Natural killer cell treated with Interleukin-12 subunit alpha and Interleukin-12 subunit beta and Interleukin-15 and Interleukin-18, amount 100 ng/mL, for 72 hours (primary cell): ENCODE measurements around the gene JDP2. TPM values are rescaled to one million over a fixed set of nuclear protein-coding genes. Genes with fewer than 3 reads are reported as not detected.
A peak's percentile ranks its signal among the peaks of the same experiment; 100 is the strongest.

Experiments used
- ATAC-seq, 2 donors: fragments of 150-1000 bp; cut with Tn5 transposase in 1 of 2; sonication (Bioruptor Pico), chemical (Tn5 transposase) in 1 of 2; 2 replicates each; pipeline ENCODE4 v1.10.0; 2021
- DNase-seq: peaks from one replicate; pipeline ENCODE4 v3.0.0; 2022; ENCODE audit warnings: low spot score
- H3K27ac Mint-ChIP-seq, 2 donors: 1 replicate in 1 of 2; 2 replicates in 1 of 2; pipeline ENCODE4 v1.8.0; 2022; ENCODE audit warnings: mixed read lengths in 2 of 2, mild to moderate bottlenecking in 1 of 2, moderate library complexity in 1 of 2
- H3K27me3 Mint-ChIP-seq, 2 donors: 1 replicate in 1 of 2; 2 replicates in 1 of 2; pipeline ENCODE4 v1.8.0; 2022; ENCODE audit warnings: mixed read lengths in 2 of 2
- H3K36me3 Mint-ChIP-seq: one replicate; pipeline ENCODE4 v1.8.0; 2022; ENCODE audit warnings: mixed read lengths
- H3K4me1 Mint-ChIP-seq, 2 donors: 1 replicate in 1 of 2; 2 replicates in 1 of 2; pipeline ENCODE4 v1.8.0; 2022; ENCODE audit warnings: low read depth in 2 of 2, mixed read lengths in 2 of 2, mild to moderate bottlenecking in 1 of 2
- H3K4me3 Mint-ChIP-seq: one replicate; pipeline ENCODE4 v1.8.0; 2022; ENCODE audit warnings: mixed read lengths
- H3K9me3 Mint-ChIP-seq: 2 replicates; pipeline ENCODE4 v1.8.0; 2022; ENCODE audit warnings: mixed read lengths
- total RNA-seq, 2 donors: library from RNA; stranded (reverse); gene quantifications; one replicate each; pipeline ENCODE4 v1.2.3, GENCODE V29; 2022

The JDP2 gene
- total RNA-seq, 2 donors from 2014 or later: 0.61 to 0.83 TPM

DNA sequence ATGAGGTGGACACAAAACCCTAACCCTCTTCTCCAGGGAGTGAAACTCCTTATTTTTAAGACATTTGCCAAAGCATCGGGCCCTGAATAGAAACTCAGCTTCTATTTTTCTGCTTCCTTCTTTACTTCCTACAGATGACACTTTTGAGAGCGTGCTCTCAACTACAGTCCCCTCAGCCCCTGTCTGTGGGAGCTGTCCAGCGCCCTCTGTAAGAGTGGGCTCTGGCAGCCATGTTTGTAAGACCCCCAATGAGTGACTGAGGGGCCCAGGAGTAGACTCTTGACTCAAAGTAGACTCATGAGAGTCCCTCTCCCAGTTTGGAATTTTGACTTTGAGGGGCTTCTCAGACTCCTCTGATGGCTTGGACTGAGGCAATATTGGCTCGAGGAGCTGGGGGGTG is 68.9 kb downstream of the JDP2 start:
- Mint-ChIP-seq H3K4me1 (peaks cover 58 to 61% of the 10 kb centered on the region in 2 donors), H3K9me3 (peaks cover 10% of the 10 kb centered on the region), H3K4me3 (peak overlapping the region; percentile 69), H3K27me3 (no peaks in the 10 kb centered on the region), H3K36me3 (peaks cover 4% of the 10 kb centered on the region), H3K27ac (peak overlapping the region; percentile 74 to 92)
- no peak for DNase-seq
- no peak for ATAC-seq

DNA sequence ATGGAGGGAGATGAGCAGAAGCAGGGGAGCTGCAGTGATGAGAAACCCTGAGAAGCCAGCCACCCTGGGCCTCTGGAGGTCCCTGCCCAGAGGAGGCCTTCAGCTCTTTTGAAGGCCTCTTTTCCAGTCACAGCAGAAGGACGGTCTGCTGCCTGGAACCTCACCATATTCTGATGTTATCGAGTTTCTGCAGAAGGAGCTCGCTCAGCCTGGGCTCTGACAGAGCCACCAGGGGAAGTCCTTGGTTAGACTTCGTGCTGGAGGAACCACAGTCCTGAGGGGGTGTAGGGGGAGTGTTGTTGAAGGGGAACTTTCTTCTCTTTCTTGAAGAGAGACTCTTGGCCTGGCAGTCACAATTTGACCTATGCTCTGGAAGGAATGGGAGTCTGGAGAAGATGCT is 69.4 kb downstream of the JDP2 start:
- H3K9me3 Mint-ChIP-seq: peaks cover 10% of the 10 kb centered on the region
- peaks cover 58 to 59% of the 10 kb centered on the region in 2 donors for H3K4me1 Mint-ChIP-seq
- ATAC-seq (peak; percentile 69 to 86), DNase-seq (peak; percentile 78)
- peak overlapping the region; percentile 69 for H3K4me3 Mint-ChIP-seq
- no peaks in the 10 kb centered on the region for H3K27me3 Mint-ChIP-seq
- peaks cover 4% of the 10 kb centered on the region for H3K36me3 Mint-ChIP-seq
- peak overlapping the region; percentile 74 to 92 for H3K27ac Mint-ChIP-seq

DNA sequence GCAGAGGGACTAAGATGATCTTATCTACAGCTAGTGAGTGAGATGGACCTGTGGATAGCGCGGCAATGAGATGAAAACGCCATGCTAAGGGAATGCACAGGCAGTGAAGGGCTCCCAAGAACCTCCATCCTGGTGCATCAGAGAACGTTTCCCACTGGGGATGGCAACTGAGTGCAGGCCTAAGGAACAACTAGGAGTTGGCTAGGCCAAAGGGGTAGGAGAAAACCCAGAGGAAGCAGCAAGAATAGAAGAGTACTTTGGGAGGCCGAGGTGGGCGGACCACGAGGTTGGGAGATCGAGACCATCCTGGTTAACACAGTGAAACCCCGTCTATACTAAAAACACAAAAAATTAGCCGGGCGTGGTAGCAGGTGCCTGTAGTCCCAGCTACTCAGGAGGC is 69.9 kb downstream of the JDP2 start:
- ATAC-seq (no peak), DNase-seq (no peak)
- Mint-ChIP-seq H3K9me3 (peaks cover 10% of the 10 kb centered on the region), H3K27me3 (no peaks in the 10 kb centered on the region), H3K4me3 (peak overlapping the region; percentile 69), H3K36me3 (peaks cover 4% of the 10 kb centered on the region), H3K27ac (peak overlapping the region; percentile 74 to 92), H3K4me1 (peaks cover 54 to 56% of the 10 kb centered on the region in 2 donors)

DNA sequence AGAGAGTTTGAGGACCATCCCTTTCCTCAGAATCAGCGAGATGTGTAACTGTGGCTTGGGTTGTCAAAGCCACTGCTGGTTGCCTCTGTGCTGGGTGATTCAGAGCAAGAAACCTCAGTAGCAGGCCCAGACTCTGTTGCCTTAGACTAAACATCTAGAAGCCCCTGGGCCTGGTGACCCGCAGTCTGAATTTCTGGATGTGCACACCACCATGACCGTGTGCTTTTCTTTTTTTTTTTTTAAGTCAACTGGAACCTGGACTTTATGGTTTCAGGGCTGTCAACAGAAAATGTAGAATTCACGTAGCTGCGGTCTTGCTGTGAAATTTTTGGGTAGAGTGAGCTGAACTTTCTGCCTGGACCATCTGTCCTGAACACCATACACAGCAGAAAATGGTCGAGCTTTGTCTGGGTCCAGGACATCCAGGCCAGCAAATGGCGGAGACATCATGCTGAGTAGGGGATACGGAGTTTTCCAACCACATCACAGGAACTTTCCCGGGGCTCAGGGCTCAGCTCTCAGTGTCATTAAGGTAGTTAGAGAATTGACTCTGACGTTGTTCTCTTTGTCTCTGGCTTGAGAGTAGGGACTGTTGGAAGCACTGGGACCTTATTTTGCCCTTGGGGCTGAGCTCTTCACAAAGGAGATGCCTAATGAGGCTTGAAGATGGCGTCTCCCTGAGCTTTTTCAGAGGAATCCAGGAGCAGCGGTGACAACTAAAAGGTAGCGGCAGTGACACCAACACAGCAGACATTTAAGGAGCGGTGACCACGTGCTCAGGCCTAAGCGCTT is 71.5 kb downstream of the JDP2 start:
- H3K4me1 Mint-ChIP-seq: peaks cover 42 to 48% of the 10 kb centered on the region in 2 donors
- peaks cover 4% of the 10 kb centered on the region for H3K36me3 Mint-ChIP-seq
- ATAC-seq (peak; percentile 80 to 92), DNase-seq (no peak)
- H3K27me3 Mint-ChIP-seq: no peaks in the 10 kb centered on the region
- H3K27ac Mint-ChIP-seq: peak overlapping the region; percentile 87 to 90
- peak overlapping the region; percentile 78 for H3K4me3 Mint-ChIP-seq
- peaks cover 13% of the 10 kb centered on the region for H3K9me3 Mint-ChIP-seq

DNA sequence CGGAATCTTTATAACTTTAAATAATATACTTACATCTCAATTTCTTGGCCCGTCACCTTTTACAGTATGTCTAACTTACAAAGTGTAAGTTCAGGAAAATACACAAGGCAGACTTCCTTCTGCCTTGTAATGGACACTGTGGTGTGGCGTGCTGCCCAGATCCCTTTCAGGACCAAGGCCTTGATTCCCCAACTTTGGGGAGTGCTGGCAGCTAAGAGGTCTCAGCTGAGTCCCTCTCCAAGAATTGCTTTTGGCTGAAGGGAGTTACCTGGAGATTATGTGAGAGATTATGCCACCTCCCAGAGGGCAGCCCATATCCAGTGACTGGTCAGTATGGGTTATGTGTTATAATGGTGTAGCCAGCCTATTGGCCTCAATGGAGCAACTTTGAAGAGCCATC is 73.3 kb downstream of the JDP2 start:
- DNase-seq (no peak), ATAC-seq (no peak)
- Mint-ChIP-seq H3K9me3 (peaks cover 3% of the 10 kb centered on the region), H3K4me1 (peaks cover 24 to 33% of the 10 kb centered on the region in 2 donors), H3K4me3 (no peak overlapping the region), H3K36me3 (peaks cover 5% of the 10 kb centered on the region), H3K27ac (no peak overlapping the region), H3K27me3 (no peaks in the 10 kb centered on the region)

GRCh38 chr14:75504411-75504810 is 76.6 kb downstream of the JDP2 start:
- no peak overlapping the region for H3K4me3 Mint-ChIP-seq
- H3K27me3 Mint-ChIP-seq: no peaks in the 10 kb centered on the region
- peaks cover 7 to 20% of the 10 kb centered on the region in 2 donors for H3K4me1 Mint-ChIP-seq

GRCh38 chr14:75506930-75507329 is 79.1 kb downstream of the JDP2 start:
- no peak for ATAC-seq
- H3K27ac Mint-ChIP-seq: no peak overlapping the region
- peaks cover 39% of the 10 kb centered on the region for H3K36me3 Mint-ChIP-seq
- H3K4me1 Mint-ChIP-seq: peaks cover 21 to 32% of the 10 kb centered on the region in 2 donors
- DNase-seq: no peak
- H3K4me3 Mint-ChIP-seq: no peak overlapping the region
- H3K9me3 Mint-ChIP-seq: peaks cover 7% of the 10 kb centered on the region
- no peaks in the 10 kb centered on the region for H3K27me3 Mint-ChIP-seq

More at GRCh38 chr14:75504411-75504810, 76.6 kb downstream of the JDP2 start:
- ATAC-seq (no peak), DNase-seq (no peak)
- no peak overlapping the region for H3K27ac Mint-ChIP-seq
- H3K36me3 Mint-ChIP-seq: peaks cover 19% of the 10 kb centered on the region
- peaks cover 2% of the 10 kb centered on the region for H3K9me3 Mint-ChIP-seq

DNA sequence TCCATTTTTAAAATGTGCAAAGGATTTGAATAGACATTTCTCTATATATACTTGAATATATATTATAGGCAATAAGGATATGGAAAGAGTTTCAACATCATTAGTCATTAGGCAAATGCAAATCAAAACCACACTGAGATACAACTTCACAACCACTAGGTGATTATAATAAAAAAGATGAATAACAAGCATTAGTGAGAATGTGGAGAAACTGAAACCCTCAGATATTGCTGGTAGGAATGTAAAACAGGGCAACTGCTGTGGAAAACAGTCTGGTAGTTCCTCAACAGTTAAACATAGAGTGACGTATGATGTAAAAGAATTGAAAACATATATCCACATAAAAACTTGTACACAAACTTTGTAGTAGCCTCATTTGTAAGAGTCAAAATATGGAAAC is 82.7 kb downstream of the JDP2 start:
- Mint-ChIP-seq H3K36me3 (peaks cover 46% of the 10 kb centered on the region), H3K9me3 (peaks cover 8% of the 10 kb centered on the region), H3K4me3 (peak overlapping the region; percentile 67), H3K4me1 (peaks cover 46 to 51% of the 10 kb centered on the region in 2 donors), H3K27me3 (no peaks in the 10 kb centered on the region), H3K27ac (peak overlapping the region; percentile 90 to 97)
- DNase-seq (no peak), ATAC-seq (peak; percentile 37 to 39)

DNA sequence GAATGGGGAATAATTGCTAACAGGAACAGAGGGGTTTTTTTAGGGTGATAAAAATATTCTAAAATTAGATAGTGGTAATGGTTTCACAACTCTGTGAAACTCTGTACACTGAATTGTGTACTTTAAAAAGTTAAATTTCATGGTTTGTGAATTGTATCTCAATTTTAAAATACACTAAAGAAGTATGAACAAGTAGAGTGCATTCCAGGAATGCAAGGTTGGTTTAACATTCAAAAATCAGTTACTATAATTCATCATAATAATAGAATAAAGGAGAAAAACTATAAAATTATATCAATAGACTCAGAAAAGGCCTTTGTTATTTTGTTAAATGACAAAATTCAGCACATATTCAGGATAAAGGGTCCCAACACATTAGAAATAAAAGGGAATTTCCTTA is 83.4 kb downstream of the JDP2 start:
- DNase-seq: no peak
- H3K9me3 Mint-ChIP-seq: peaks cover 8% of the 10 kb centered on the region
- H3K27ac Mint-ChIP-seq: peak overlapping the region; percentile 90 to 97
- peaks cover 40% of the 10 kb centered on the region for H3K36me3 Mint-ChIP-seq
- ATAC-seq: no peak
- H3K4me3 Mint-ChIP-seq: peak overlapping the region; percentile 67
- peaks cover 52 to 54% of the 10 kb centered on the region in 2 donors for H3K4me1 Mint-ChIP-seq
- H3K27me3 Mint-ChIP-seq: no peaks in the 10 kb centered on the region

DNA sequence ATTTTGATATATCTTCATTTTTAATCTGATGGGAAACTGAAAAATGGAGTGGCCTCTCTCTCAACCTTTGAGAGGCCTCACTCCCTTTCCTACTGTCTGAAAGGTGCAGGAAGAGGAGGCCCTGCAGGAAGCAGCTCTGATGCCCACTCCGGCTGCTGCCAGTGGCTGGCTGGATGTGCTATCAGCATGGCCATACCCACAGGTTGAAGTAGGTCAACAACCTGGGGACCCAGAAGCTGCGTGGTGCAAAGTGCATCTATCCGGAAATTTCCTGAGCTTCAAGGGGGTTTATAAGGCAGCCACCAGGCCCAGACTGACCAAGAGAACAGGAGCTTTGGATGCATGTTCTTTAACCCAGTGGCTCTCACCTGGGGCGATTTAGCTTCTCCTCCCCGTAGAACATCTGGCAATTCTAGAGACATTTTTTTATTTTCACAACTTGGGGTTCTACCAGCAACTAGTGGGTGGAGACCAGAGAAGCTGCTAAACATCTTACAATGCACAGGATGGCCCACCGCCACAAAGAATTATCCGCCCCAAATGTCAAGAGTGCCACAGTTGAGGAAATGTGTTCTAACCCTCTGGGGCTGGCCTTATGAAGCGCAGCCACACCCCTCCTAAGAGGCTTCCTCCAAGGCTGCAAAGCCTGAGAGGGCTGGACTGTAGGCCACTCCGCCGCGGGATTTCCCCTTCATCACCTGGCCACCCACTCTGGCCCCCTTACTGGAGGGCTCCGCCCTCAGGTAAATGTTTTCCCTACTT is 86.3 kb downstream of the JDP2 start:
- Mint-ChIP-seq H3K9me3 (peaks cover 12% of the 10 kb centered on the region), H3K36me3 (peaks cover 28% of the 10 kb centered on the region), H3K4me1 (peaks cover 65 to 66% of the 10 kb centered on the region in 2 donors), H3K27me3 (no peaks in the 10 kb centered on the region), H3K4me3 (peak overlapping the region; percentile 90), H3K27ac (peak overlapping the region; percentile 96 to 99)
- DNase-seq: no peak
- peak in 1 of 2 donors; percentile 31 for ATAC-seq

DNA sequence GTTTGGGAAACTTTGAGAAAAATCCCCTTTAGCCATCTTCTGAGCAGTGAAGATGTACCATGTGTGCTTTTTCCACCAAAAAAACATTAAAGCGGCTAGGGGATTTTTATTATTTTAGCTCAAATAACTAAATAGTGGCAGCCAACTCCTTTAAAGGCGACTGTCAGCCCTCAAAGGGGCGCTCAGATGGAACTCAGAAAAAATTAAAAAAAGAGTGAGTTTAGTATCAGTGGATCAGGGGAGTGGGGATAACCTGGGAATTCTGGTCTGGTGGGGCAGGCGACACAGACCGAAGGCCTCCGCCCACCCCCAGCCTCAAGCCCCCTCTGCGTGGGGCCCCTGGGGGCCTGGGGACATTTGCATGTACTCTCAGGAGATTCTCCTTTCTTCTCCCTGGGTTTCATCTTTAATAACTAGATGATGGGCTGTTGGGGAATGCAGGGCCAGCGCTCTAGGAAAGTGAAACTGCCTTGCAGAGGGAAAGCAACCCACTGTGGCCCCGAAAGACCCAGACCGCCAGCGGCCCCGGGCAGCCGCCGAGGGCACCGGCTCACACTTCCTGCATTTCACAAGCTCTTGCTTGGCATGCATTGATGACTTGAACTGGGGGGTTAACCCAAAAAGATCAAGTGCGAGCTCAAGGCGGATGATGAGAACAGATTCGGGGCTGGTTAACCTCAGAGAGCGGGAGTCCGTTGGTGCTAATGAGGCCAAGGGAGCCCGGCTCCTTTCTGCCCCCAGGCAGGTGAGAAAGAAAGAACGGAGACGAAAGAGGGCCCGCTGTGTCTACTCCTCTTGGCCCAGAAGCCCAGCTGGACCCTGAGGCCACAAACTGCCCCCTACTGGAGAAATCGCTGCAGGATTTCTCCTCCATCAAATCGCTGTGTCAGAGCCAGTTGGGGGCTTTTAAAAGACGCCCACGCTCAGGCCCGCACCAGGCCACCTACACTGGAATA is 87.1 kb downstream of the JDP2 start:
- Mint-ChIP-seq H3K36me3 (peaks cover 23% of the 10 kb centered on the region), H3K27ac (peak overlapping the region; percentile 96 to 99), H3K4me3 (peak overlapping the region; percentile 90), H3K9me3 (peaks cover 9% of the 10 kb centered on the region), H3K27me3 (no peaks in the 10 kb centered on the region), H3K4me1 (peaks cover 63 to 67% of the 10 kb centered on the region in 2 donors)
- ATAC-seq (peak; percentile 89 to 94), DNase-seq (peak; percentile 93)

DNA sequence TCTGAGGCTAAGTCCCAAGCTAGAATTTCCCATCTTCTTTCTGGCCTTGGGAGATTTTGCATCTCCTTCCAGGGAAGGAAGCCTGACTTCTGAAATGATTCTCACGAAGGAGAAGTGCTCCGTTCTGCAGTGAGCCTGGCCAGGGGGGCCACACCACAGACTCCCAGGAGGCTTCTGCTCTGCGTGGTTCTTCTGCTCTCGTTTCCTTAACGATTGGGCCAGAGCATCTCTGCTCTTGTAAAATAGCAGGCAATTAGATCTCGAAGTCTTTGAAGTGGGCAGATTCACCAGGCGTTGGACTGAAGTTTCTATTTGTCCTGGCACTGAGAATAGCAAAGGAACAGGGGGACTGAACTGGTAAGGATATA is 87.8 kb downstream of the JDP2 start:
- H3K36me3 Mint-ChIP-seq: peaks cover 17% of the 10 kb centered on the region
- H3K4me3 Mint-ChIP-seq: peak overlapping the region; percentile 90
- H3K9me3 Mint-ChIP-seq: peaks cover 8% of the 10 kb centered on the region
- ATAC-seq: peak; percentile 2 to 55
- no peak for DNase-seq
- peaks cover 62 to 65% of the 10 kb centered on the region in 2 donors for H3K4me1 Mint-ChIP-seq
- peak overlapping the region; percentile 96 to 99 for H3K27ac Mint-ChIP-seq
- H3K27me3 Mint-ChIP-seq: no peaks in the 10 kb centered on the region

- no peak for DNase-seq
- Mint-ChIP-seq H3K9me3 (peaks cover 4% of the 10 kb centered on the region), H3K36me3 (peaks cover 11% of the 10 kb centered on the region), H3K4me1 (peaks cover 59 to 79% of the 10 kb centered on the region in 2 donors), H3K27ac (peak overlapping the region; percentile 13 to 99), H3K27me3 (no peaks in the 10 kb centered on the region), H3K4me3 (peak overlapping the region; percentile 11)
- ATAC-seq: no peak
Measured at GRCh38 chr14:75518625-75519024, 90.8 kb downstream of the JDP2 start.
